HepG2 (cell line): Measurements from ENCODE around the gene SELENOV. TPM values are rescaled to one million over a fixed set of nuclear protein-coding genes. Genes with fewer than 3 reads are reported as not detected.

Experiments
- ATAC-seq: fragments of 200-7000 bp; cut with Tn5 transposase; 3 replicates; pipeline ENCODE4 v1.9.1; 2020; ENCODE audit warnings: mild to moderate bottlenecking, moderate library complexity
- BruUV-seq: library from RNA; stranded (reverse); fragments of 400-500 nt; replicated peaks from 2 replicates; lab custom pipeline; 2021; lab: Mats Ljungman, UMichigan
- CTCF ChIA-PET: fragments of 300-600 bp; formaldehyde crosslinking; extraction: SDS; loops from one replicate; lab custom pipeline; 2021; ENCODE audit warnings: low total read pairs, inconsistent platforms, low intra/inter-chr PET ratio; lab: Yijun Ruan, JAX
- POLR2A ChIA-PET: fragments of 350-600 bp; sonication (Branson Sonifier 250); formaldehyde crosslinking; loops from one replicate; lab custom pipeline; 2020; ENCODE audit warnings: antibody characterized with exemption, inconsistent platforms; lab: Yijun Ruan, JAX
- DNase-seq: peaks from one replicate; pipeline ENCODE4 v3.0.0-alpha.2; 2015; ENCODE audit warnings: low spot score
- FAIRE-seq: peaks from 3 replicates; lab custom pipeline; 2011; peaks lifted over from hg19 to GRCh38; lab: Jason Lieb, UNC
- H2AFZ ChIP-seq: one replicate; pipeline ENCODE4 v1.6.1; 2011; ENCODE audit warnings: low read length, inconsistent platforms
- H3K27ac ChIP-seq: fragments of 300-600 bp; 3 replicates; pipeline ENCODE4 v1.8.0; 2011; ENCODE audit warnings: mixed run types, mild to moderate bottlenecking, mixed read lengths, low read length, inconsistent platforms; ENCODE audit not compliant: insufficient read depth; ENCODE audit errors: extremely low read length
- H3K27me3 ChIP-seq, 2 experiments: fragments of 200-600 bp in 1 of 2; 2 replicates in 1 of 2; 3 replicates in 1 of 2; pipeline versions ENCODE4 v1.6.0 to v1.8.0; 2011; ENCODE audit warnings: low read length in 2 of 2, mild to moderate bottlenecking in 2 of 2, moderate library complexity in 2 of 2, inconsistent platforms in 1 of 2; ENCODE audit not compliant: insufficient read depth in 2 of 2, control insufficient read depth in 1 of 2
- H3K36me3 ChIP-seq, 2 experiments: fragments of 200-600 bp in 1 of 2; replicated peaks in 1 of 2; 2 replicates in 1 of 2; 3 replicates in 1 of 2; pipeline versions ENCODE4 v1.5.1 to v1.8.0; 2011; ENCODE audit warnings: low read length in 2 of 2, inconsistent platforms in 1 of 2; ENCODE audit not compliant: insufficient read depth in 2 of 2, control insufficient read depth in 1 of 2
- H3K4me1 ChIP-seq: 2 replicates; pipeline ENCODE4 v1.5.1; 2012; ENCODE audit warnings: low read length, inconsistent platforms; ENCODE audit not compliant: insufficient read depth
- H3K4me2 ChIP-seq: 2 replicates; pipeline ENCODE4 v1.6.0; 2011; ENCODE audit warnings: low read depth, low read length, inconsistent platforms
- H3K4me3 ChIP-seq, 3 experiments: fragments of 200-600 bp in 1 of 3; sonication (generic), shearing (Covaris generic) in 1 of 3; replicated peaks in 1 of 3; 2 replicates each; pipeline ENCODE4 v1.5.1; 2011 to 2016; ENCODE audit warnings: low read length in 3 of 3, inconsistent platforms in 2 of 3, low read depth in 2 of 3, mild to moderate bottlenecking in 2 of 3, control low read depth in 1 of 3, mixed read lengths in 1 of 3; ENCODE audit not compliant: insufficient read depth in 1 of 3
- H3K79me2 ChIP-seq: one replicate; pipeline ENCODE4 v1.6.1; 2011; ENCODE audit warnings: low read length, inconsistent platforms; ENCODE audit not compliant: insufficient read depth
- H3K9ac ChIP-seq: 2 replicates; pipeline ENCODE4 v1.6.0; 2011; ENCODE audit warnings: mild to moderate bottlenecking, low read depth, low read length, inconsistent platforms; ENCODE audit not compliant: insufficient read depth
- H3K9me3 ChIP-seq: 2 replicates; pipeline ENCODE4 v1.5.1; 2012; ENCODE audit warnings: mild to moderate bottlenecking, low read length
- H4K20me1 ChIP-seq: 2 replicates; pipeline ENCODE4 v1.6.0; 2011; ENCODE audit warnings: inconsistent platforms, mild to moderate bottlenecking, low read length, moderate library complexity; ENCODE audit not compliant: insufficient read depth
- CBX5 ChIP-seq: sonication (generic); formaldehyde crosslinking; IDR thresholded peaks from 2 replicates; pipeline ENCODE4 v1.4.0; 2020; ENCODE audit warnings: missing genetic modification reagents, borderline replicate concordance
- CENPX ChIP-seq: sonication (generic); formaldehyde crosslinking; IDR thresholded peaks from 2 replicates; pipeline ENCODE4 v1.9.0; 2021; ENCODE audit warnings: mild to moderate bottlenecking, missing genetic modification reagents, moderate library complexity
- CREM ChIP-seq, 2 experiments: sonication (generic) in 1 of 2; formaldehyde crosslinking in 1 of 2; IDR thresholded peaks; 2 replicates each; pipeline versions ENCODE4 v1.4.0 to v1.6.1; 2016 to 2020; ENCODE audit warnings: antibody characterized with exemption in 1 of 2, mild to moderate bottlenecking in 1 of 2, missing genetic modification reagents in 1 of 2
- DNMT3B ChIP-seq: conservative IDR thresholded peaks from 2 replicates; pipeline ENCODE4 v1.6.1; 2016; ENCODE audit warnings: missing biosample characterization, control low read depth
- GZF1 ChIP-seq: sonication (generic); formaldehyde crosslinking; IDR thresholded peaks from 2 replicates; pipeline ENCODE4 v1.5.1; 2020; ENCODE audit warnings: mild to moderate bottlenecking, missing genetic modification reagents
- HOXA9 ChIP-seq: sonication (generic); formaldehyde crosslinking; IDR thresholded peaks from 2 replicates; pipeline ENCODE4 v1.8.1; 2022; ENCODE audit warnings: missing genetic modification reagents, mild to moderate bottlenecking, moderate library complexity, borderline replicate concordance
- KLF15 ChIP-seq: sonication (generic); formaldehyde crosslinking; IDR thresholded peaks from 2 replicates; pipeline ENCODE4 v1.8.1; 2023; ENCODE audit warnings: borderline replicate concordance, mild to moderate bottlenecking, inconsistent platforms, missing genetic modification reagents, mixed read lengths
- PHF8 ChIP-seq: sonication (generic); formaldehyde crosslinking; IDR thresholded peaks from 2 replicates; pipeline ENCODE4 v1.5.0; 2020; ENCODE audit warnings: missing genetic modification reagents
- RCOR2 ChIP-seq: IDR thresholded peaks from 2 replicates; pipeline ENCODE4 v1.6.1; 2016; ENCODE audit warnings: missing biosample characterization, missing genetic modification reagents
- TOPORS ChIP-seq: sonication (generic); formaldehyde crosslinking; IDR thresholded peaks from 2 replicates; pipeline ENCODE4 v1.8.0; 2023; ENCODE audit warnings: mild to moderate bottlenecking, missing genetic modification reagents
- ZBTB7B ChIP-seq: sonication (generic); formaldehyde crosslinking; IDR thresholded peaks from 2 replicates; pipeline ENCODE4 v1.4.0; 2020; ENCODE audit warnings: missing genetic modification reagents
- ZNF225 ChIP-seq: sonication (generic); formaldehyde crosslinking; IDR thresholded peaks from 2 replicates; pipeline ENCODE4 v1.4.0; 2020; ENCODE audit warnings: mild to moderate bottlenecking, missing genetic modification reagents
- ZNF367 ChIP-seq: sonication (generic); formaldehyde crosslinking; IDR thresholded peaks from 2 replicates; pipeline ENCODE4 v1.4.0; 2020; ENCODE audit warnings: missing genetic modification reagents, borderline replicate concordance
- ZNF614 ChIP-seq: IDR thresholded peaks from 2 replicates; pipeline ENCODE4 v1.6.1; 2018; ENCODE audit warnings: missing biosample characterization, missing genetic modification reagents, inconsistent platforms, borderline replicate concordance
- ZNF878 ChIP-seq: sonication (generic); formaldehyde crosslinking; IDR thresholded peaks from 2 replicates; pipeline ENCODE4 v1.8.1; 2023; ENCODE audit warnings: mild to moderate bottlenecking, missing genetic modification reagents, moderate library complexity
- WGBS: methylation state at CpG from one replicate; pipeline ENCODE4 v1.1.6; 2017; ENCODE audit warnings: low lambda C conversion rate; 5-methylcytosine and 5-hydroxymethylcytosine counted together
- in situ Hi-C: cut with HindIII; loops from 2 replicates; pipeline ENCODE4 v1.10.0; 2017; ENCODE audit warnings: low pct_unique_long_range_greater_than_20kb; ENCODE audit not compliant: extremely low pct_ligation_motif_present
- intact Hi-C: fragments of 100-400 bp; cut with micrococcal nuclease; formaldehyde crosslinking; loops from one replicate; pipeline ENCODE4 v1.10.0; 2022; ENCODE audit not compliant: unreplicated experiment
- polyA plus RNA-seq, 8 experiments: library from polyadenylated mRNA; depleted of rRNA in 3 of 8; stranded (reverse) in 7 of 8; unstranded in 1 of 8; fragments of >200 nt; fragmentation: Illumina TruSeq in 4 of 8; extraction: Trizol in 4 of 8; gene quantifications; 2 replicates each; pipeline versions ENCODE4 v1.2.1 to v1.2.3, GENCODE V29; 2011 to 2016; ENCODE audit warnings: low read depth in 4 of 8, missing spikeins in 1 of 8, mixed read lengths in 1 of 8; ENCODE audit not compliant: insufficient read depth in 1 of 8
- total RNA-seq, 5 experiments: library from RNA; depleted of rRNA; stranded (reverse); fragments of >200 nt; fragmentation: Illumina TruSeq; extraction: Trizol; gene quantifications; 2 replicates each; pipeline ENCODE4 v1.2.3, GENCODE V29; 2016; ENCODE audit warnings: low read depth in 1 of 5

The SELENOV gene
- total and polyA plus RNA-seq, 2 of the 13 experiments (the other 11 are each of a cell fraction or from before 2014, with no cell fraction given): not detected

DNA sequence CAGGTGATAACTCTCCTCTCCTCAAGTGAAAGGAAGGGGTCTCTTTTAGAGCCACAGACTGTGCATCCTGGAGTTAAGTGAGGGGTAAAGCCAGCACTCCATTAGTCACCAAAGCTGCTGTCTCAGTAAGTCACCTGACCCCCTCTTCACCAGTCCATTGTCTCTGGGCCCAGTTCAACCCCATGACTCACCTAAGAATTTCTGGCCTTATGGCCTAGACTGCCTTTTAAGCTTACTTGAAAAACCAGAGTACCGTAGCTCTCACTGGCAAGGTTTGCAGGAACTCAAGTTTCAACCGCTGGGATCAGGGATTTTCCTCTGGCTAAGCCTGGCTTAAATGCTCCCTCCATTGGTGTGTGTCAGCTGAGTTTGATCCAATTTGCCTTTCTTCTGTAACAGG is 48.5 kb downstream of the SELENOV start:
- no peak for TF ChIP-seq CBX5 (CRISPR knock-in tag)
- no peak for TF ChIP-seq KLF15 (CRISPR knock-in tag)
- TF ChIP-seq RCOR2 (CRISPR knock-in tag): no peak
- TF ChIP-seq ZNF225: no peak
- no peak for TF ChIP-seq ZNF614 (CRISPR knock-in tag)
- TF ChIP-seq ZNF367: no peak
- no peak for TF ChIP-seq CREM (IDR thresholded peaks at IDR 0.05)
- TF ChIP-seq CREM (CRISPR knock-in tag; IDR thresholded peaks at IDR 0.05): no peak
- no peak for TF ChIP-seq TOPORS (CRISPR knock-in tag)
- no peak for TF ChIP-seq GZF1 (CRISPR knock-in tag)
- TF ChIP-seq DNMT3B (CRISPR knock-in tag): no peak
- no peak for TF ChIP-seq PHF8 (CRISPR knock-in tag)
- TF ChIP-seq ZNF878 (CRISPR knock-in tag): no peak
- no peak for TF ChIP-seq HOXA9 (CRISPR knock-in tag)
- TF ChIP-seq ZBTB7B: no peak
- no peak for TF ChIP-seq CENPX (CRISPR knock-in tag)
- Histone ChIP-seq H3K79me2 (no peaks in the 10 kb centered on the region), H3K4me2 (no peak overlapping the region), H3K27ac (no peak overlapping the region), H3K4me1 (peaks cover 13% of the 10 kb centered on the region), H2AFZ (no peak overlapping the region), H3K36me3 (no peaks in the 10 kb centered on the region), H4K20me1 (no peaks in the 10 kb centered on the region), H3K9ac (no peak overlapping the region), H3K9me3 (no peaks in the 10 kb centered on the region), H3K27me3 (no peaks in the 10 kb centered on the region), H3K4me3 (no peak overlapping the region)
- intact Hi-C loops (no loop called here), in situ Hi-C loops (no loop called here)
- FAIRE-seq (no peak), DNase-seq (no peak), ATAC-seq (no peak)
- BruUV-seq: no TSS peak
- POLR2A ChIA-PET: no interaction called here
- WGBS: 0% methylated on average over 2 of the region's 2 CpGs
- CTCF ChIA-PET: no interaction called here
